K562 (cell line): ENCODE results near the gene RGS8. TPM values are rescaled to one million over a fixed set of nuclear protein-coding genes. Genes with fewer than 3 reads are reported as not detected.
A peak's percentile ranks its signal among the peaks of the same experiment; 100 is the strongest.

ENCODE experiments used
- ATAC-seq: fragments of 200-7000 bp; cut with Tn5 transposase; 3 replicates; pipeline ENCODE4 v1.9.1; 2020; ENCODE audit warnings: moderate library complexity
- BruUV-seq: library from RNA; stranded (reverse); fragments of 400-500 nt; replicated peaks from 2 replicates; lab custom pipeline; 2021; lab: Mats Ljungman, UMichigan
- CTCF ChIA-PET: fragments of 300-600 bp; formaldehyde crosslinking; extraction: SDS; loops from one replicate; lab custom pipeline; 2021; ENCODE audit warnings: low intra/inter-chr PET ratio; lab: Yijun Ruan, JAX
- POLR2A ChIA-PET: fragments of 300-600, 350-650 bp; sonication (Branson Sonifier 250); formaldehyde crosslinking; extraction: SDS; loops from one replicate; lab custom pipeline; 2021; ENCODE audit warnings: antibody characterized with exemption, inconsistent platforms; lab: Yijun Ruan, JAX
- DNase-seq, 4 experiments: peaks; one replicate each; pipeline versions ENCODE4 v3.0.0 to v3.0.0-alpha.2; 2011 to 2018; ENCODE audit warnings: low spot score in 3 of 4, mixed read lengths in 3 of 4; ENCODE audit errors: extremely low read depth in 1 of 4
- FAIRE-seq: peaks from 2 replicates; lab custom pipeline; 2011; peaks lifted over from hg19 to GRCh38; lab: Jason Lieb, UNC
- H2AFZ ChIP-seq: 2 replicates; pipeline ENCODE4 v1.6.0; 2011; ENCODE audit warnings: low read depth, low read length, control low read depth, inconsistent platforms
- H3K27ac ChIP-seq: fragments of 200-600 bp; 3 replicates; pipeline ENCODE4 v1.8.0; 2011; ENCODE audit warnings: low read depth, mild to moderate bottlenecking, control low read depth, inconsistent platforms, low read length, moderate library complexity, mixed read lengths; ENCODE audit errors: extremely low read depth
- H3K27me3 ChIP-seq, 2 experiments: fragments of 300-600 bp in 1 of 2; 2 replicates in 1 of 2; 3 replicates in 1 of 2; pipeline versions ENCODE4 v1.6.0 to v1.8.0; 2011; ENCODE audit warnings: inconsistent platforms in 2 of 2, low read length in 2 of 2, mild to moderate bottlenecking in 1 of 2, mixed read lengths in 1 of 2, moderate library complexity in 1 of 2; ENCODE audit not compliant: control insufficient read depth in 2 of 2, insufficient read depth in 2 of 2
- H3K36me3 ChIP-seq: fragments of 300-600 bp; 3 replicates; pipeline ENCODE4 v1.8.0; 2011; ENCODE audit warnings: mild to moderate bottlenecking, low read length, inconsistent platforms; ENCODE audit not compliant: control insufficient read depth, insufficient read depth
- H3K4me1 ChIP-seq, 2 experiments: fragments of 200-600 bp in 1 of 2; replicated peaks in 1 of 2; 2 replicates in 1 of 2; 3 replicates in 1 of 2; pipeline versions ENCODE4 v1.5.1 to v1.8.0; 2011; ENCODE audit warnings: inconsistent platforms in 2 of 2, low read length in 2 of 2, mild to moderate bottlenecking in 1 of 2, mixed read lengths in 1 of 2, moderate library complexity in 1 of 2; ENCODE audit not compliant: control insufficient read depth in 2 of 2, insufficient read depth in 2 of 2
- H3K4me2 ChIP-seq: 2 replicates; pipeline ENCODE4 v1.6.1; 2011; ENCODE audit warnings: low read length, control low read depth, inconsistent platforms, mixed read lengths; ENCODE audit not compliant: insufficient read depth
- H3K4me3 ChIP-seq: fragments of 200-600 bp; sonication (generic), shearing (Covaris generic); 2 replicates; pipeline ENCODE4 v1.5.1; 2016; ENCODE audit warnings: control low read depth, inconsistent platforms
- H3K79me2 ChIP-seq: fragments of 200-600 bp; 3 replicates; pipeline ENCODE4 v1.8.0; 2011; ENCODE audit warnings: low read length, inconsistent platforms; ENCODE audit not compliant: control insufficient read depth, insufficient read depth
- H3K9ac ChIP-seq, 2 experiments: 2 replicates each; pipeline versions ENCODE4 v1.6.0 to v1.6.1; 2011; ENCODE audit warnings: low read depth in 2 of 2, low read length in 2 of 2, control low read depth in 1 of 2, inconsistent platforms in 1 of 2, mild to moderate bottlenecking in 1 of 2, mixed read lengths in 1 of 2; ENCODE audit not compliant: insufficient read depth in 1 of 2
- H3K9me1 ChIP-seq: one replicate; pipeline ENCODE4 v1.6.0; 2011; ENCODE audit warnings: inconsistent platforms, mild to moderate bottlenecking, low read length, moderate library complexity; ENCODE audit not compliant: control insufficient read depth, insufficient read depth
- H3K9me3 ChIP-seq: replicated peaks from 2 replicates; pipeline ENCODE4 v1.5.1; 2011; ENCODE audit warnings: low read depth, low read length, inconsistent platforms; ENCODE audit not compliant: control insufficient read depth, insufficient read depth
- H4K20me1 ChIP-seq: replicated peaks from 2 replicates; pipeline ENCODE4 v1.6.1; 2011; ENCODE audit warnings: low read length, inconsistent platforms, mixed read lengths; ENCODE audit not compliant: control insufficient read depth, insufficient read depth
- FOSL1 ChIP-seq: fragments of 200-800 bp; sonication (Bioruptor generic); conservative IDR thresholded peaks from 2 replicates; pipeline ENCODE4 v1.6.1; 2016; ENCODE audit warnings: missing genetic modification characterization, missing compliant biosample characterization
- RBM25 ChIP-seq: fragments of 200-400 bp; formaldehyde crosslinking; IDR thresholded peaks from 2 replicates; pipeline ENCODE4 v1.6.1; 2018; ENCODE audit warnings: low read length, low read depth, moderate library complexity; ENCODE audit not compliant: severe bottlenecking
- RUNX1 ChIP-seq: sonication (generic); IDR thresholded peaks from 2 replicates; pipeline ENCODE4 v1.6.1; 2016; ENCODE audit warnings: antibody characterized with exemption, low read depth
- ZBTB17 ChIP-seq: fragments of 450-650 bp; formaldehyde crosslinking; IDR thresholded peaks from 2 replicates; pipeline ENCODE4 v1.4.0; 2020; ENCODE audit warnings: mild to moderate bottlenecking
- WGBS: fragments of 100-300 bp; shearing (Covaris generic); methylation state at CpG from one replicate; pipeline ENCODE4 v1.1.6; 2016; ENCODE audit warnings: low coverage, mixed read lengths; ENCODE audit not compliant: insufficient coverage; ENCODE audit errors: missing lambda C conversion rate; 5-methylcytosine and 5-hydroxymethylcytosine counted together
- in situ Hi-C: fragments of 300-500 bp; cut with MboI; formaldehyde crosslinking; loops from 4 replicates; pipeline ENCODE4 v1.15.0; 2018; ENCODE audit warnings: inconsistent platforms, mixed read lengths
- intact Hi-C: fragments of 100-400 bp; cut with micrococcal nuclease; formaldehyde crosslinking; loops from 2 replicates; pipeline ENCODE4 v1.14.2; 2022
- polyA plus RNA-seq, 8 experiments: library from polyadenylated mRNA; depleted of rRNA in 4 of 8; stranded (reverse) in 5 of 8; unstranded in 3 of 8; fragments of >200 nt; fragmentation: Nextera tagmentation in 2 of 8; fragmentation: Illumina TruSeq in 1 of 8; extraction: Ambion mirVana in 2 of 8; extraction: Trizol in 1 of 8; gene quantifications; 2 replicates each; pipeline versions ENCODE4 v1.2.1 to v1.2.3, GENCODE V29; 2011 to 2014; ENCODE audit warnings: inconsistent platforms in 1 of 8, missing spikeins in 1 of 8
- total RNA-seq, 7 experiments: library from RNA; depleted of rRNA in 6 of 7; stranded (reverse); fragments of >200 nt in 6 of 7; fragmentation: Illumina TruSeq in 2 of 7; extraction: Trizol in 2 of 7; gene quantifications; 2 replicates each; pipeline versions ENCODE4 v1.2.1 to v1.2.3, GENCODE V29; 2011 to 2021; ENCODE audit warnings: low replicate concordance in 1 of 7
- TF ChIP-seq, protein P1 (sequence below): IDR thresholded peaks from 3 replicates; pipeline ENCODE4 v1.6.1; 2011; ENCODE audit warnings: borderline replicate concordance, mild to moderate bottlenecking, moderate library complexity; ENCODE audit not compliant: insufficient read length; ENCODE audit errors: extremely low read depth
- TF ChIP-seq, protein P2 (sequence below), 2 experiments: fragments of 150-350 bp in 1 of 2; IDR thresholded peaks; 2 replicates each; pipeline ENCODE4 v1.6.1; 2012 to 2016; ENCODE audit warnings: low read depth in 2 of 2, low read length in 2 of 2, mild to moderate bottlenecking in 1 of 2, moderate library complexity in 1 of 2

The RGS8 gene
- total and polyA plus RNA-seq, 9 of the 15 experiments (the other 6 are each of a cell fraction or from before 2014, with no cell fraction given): not detected

DNA sequence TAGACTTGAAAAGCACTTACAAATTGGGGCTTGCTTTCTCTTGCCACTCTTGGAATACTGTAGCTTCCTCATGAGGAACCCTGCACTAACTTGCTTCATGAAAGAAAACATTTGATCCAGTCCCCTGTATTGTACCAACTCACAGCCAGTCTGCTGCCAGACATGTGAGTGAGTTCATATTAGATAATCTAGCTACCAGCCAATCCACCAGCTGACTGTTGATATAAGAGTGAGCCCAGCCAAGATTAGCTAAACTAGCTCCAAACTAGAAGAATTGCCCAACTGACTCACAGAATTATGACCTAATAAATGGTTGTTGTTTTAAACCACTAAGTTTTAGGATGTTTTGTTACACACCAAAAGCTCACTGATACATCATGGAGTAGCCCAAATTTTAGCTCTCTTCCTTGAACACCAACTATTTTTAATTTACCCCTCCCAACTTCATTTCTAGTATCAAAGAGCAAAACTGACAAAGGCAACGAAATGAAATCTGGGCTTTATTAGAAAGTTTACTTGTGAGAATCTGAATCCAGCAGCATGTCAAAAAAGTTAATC, 6.6 kb upstream of the RGS8 start:
- FAIRE-seq (peak; percentile 15), ATAC-seq (no peak), DNase-seq (no peak)
- Histone ChIP-seq H3K4me1 (no peaks in the 10 kb centered on the region), H3K9ac (no peak overlapping the region), H4K20me1 (no peaks in the 10 kb centered on the region), H3K79me2 (no peaks in the 10 kb centered on the region), H3K9me1 (no peaks in the 10 kb centered on the region), H3K4me2 (no peak overlapping the region), H3K4me3 (no peak overlapping the region), H3K36me3 (no peaks in the 10 kb centered on the region), H3K9me3 (no peaks in the 10 kb centered on the region; the same call in 1 of the 2 replicates), H2AFZ (no peak overlapping the region), H3K27ac (no peak overlapping the region), H3K27me3 (peaks cover 0 to under 1% of the 10 kb centered on the region in 2 experiments; a peak in 1 of 5 replicates)
- BruUV-seq: no TSS peak
- TF ChIP-seq RUNX1 (no peak), RBM25 (peak; percentile 49)
- in situ Hi-C loops: no loop called here
- ChIA-PET POLR2A (interaction anchor here (1.0 kb wide), 1 partner anchor 10 kb away, joined by 3 read pairs; no protein-coding TSS in a partner anchor), CTCF (no interaction called here)
- WGBS: 0% methylated on average over 1 of the region's 1 CpG
- intact Hi-C loops: no loop called here

DNA sequence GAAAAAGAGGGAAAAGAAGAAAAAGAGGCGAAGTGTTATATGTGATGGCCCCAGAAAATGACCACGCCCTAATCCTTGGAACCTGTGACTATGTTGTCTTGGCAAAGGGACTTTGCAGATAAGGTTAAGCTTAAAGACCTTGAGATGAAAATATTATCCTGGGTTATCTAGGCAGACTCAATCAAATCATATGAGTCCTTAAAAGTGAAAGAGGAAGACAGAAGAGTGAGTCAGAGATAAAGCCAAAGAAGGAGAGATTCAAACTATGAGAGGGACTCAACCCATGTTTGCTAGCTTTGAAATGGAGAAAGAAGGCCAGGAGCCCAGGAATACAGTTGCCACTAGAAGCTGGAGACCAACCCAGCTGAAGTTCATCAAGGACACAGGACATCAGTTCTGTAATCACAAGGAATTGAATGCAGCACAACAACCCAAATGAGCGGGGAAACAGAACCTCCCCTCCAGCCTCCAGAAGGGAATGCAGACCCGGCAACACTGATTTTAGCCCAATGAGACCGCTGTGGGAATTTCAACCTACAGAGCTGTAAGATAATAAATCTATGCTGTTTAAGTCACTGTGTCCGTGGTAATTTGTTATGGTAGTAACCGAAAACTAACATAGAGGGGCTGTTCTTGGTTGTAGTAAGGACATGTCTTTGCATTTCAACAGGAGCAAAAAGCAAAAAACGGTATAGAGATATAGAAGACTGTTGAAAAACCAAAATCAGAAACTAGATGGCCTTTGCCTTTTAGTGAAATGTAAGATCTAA, 4.2 kb upstream of the RGS8 start:
- H2AFZ ChIP-seq: no peak overlapping the region
- intact Hi-C loops: no loop called here
- peaks cover 0 to 20% of the 10 kb centered on the region in 2 experiments; a peak in 2 of 5 replicates for H3K27me3 ChIP-seq
- ATAC-seq (no peak), DNase-seq (no peak), FAIRE-seq (no peak)
- no peaks in the 10 kb centered on the region; the same call in 1 of the 2 replicates for H3K9me3 ChIP-seq
- in situ Hi-C loops: no loop called here
- no peak overlapping the region for H3K9ac ChIP-seq
- no peaks in the 10 kb centered on the region for H3K4me1 ChIP-seq
- H3K9me1 ChIP-seq: no peaks in the 10 kb centered on the region
- H3K4me2 ChIP-seq: no peak overlapping the region
- BruUV-seq: no TSS peak
- H3K4me3 ChIP-seq: no peak overlapping the region
- no peak overlapping the region for H3K27ac ChIP-seq
- 0% methylated on average over 8 of the region's 8 CpGs for WGBS
- H3K36me3 ChIP-seq: no peaks in the 10 kb centered on the region
- no peaks in the 10 kb centered on the region for H3K79me2 ChIP-seq
- H4K20me1 ChIP-seq: no peaks in the 10 kb centered on the region
- CTCF ChIA-PET: no interaction called here
- POLR2A ChIA-PET: interaction anchor here (0.6 to 1.1 kb wide), 2 partner anchors 11 to 508 kb away, joined by 3 read pairs; no protein-coding TSS in a partner anchor
- TF ChIP-seq, protein P1, sequence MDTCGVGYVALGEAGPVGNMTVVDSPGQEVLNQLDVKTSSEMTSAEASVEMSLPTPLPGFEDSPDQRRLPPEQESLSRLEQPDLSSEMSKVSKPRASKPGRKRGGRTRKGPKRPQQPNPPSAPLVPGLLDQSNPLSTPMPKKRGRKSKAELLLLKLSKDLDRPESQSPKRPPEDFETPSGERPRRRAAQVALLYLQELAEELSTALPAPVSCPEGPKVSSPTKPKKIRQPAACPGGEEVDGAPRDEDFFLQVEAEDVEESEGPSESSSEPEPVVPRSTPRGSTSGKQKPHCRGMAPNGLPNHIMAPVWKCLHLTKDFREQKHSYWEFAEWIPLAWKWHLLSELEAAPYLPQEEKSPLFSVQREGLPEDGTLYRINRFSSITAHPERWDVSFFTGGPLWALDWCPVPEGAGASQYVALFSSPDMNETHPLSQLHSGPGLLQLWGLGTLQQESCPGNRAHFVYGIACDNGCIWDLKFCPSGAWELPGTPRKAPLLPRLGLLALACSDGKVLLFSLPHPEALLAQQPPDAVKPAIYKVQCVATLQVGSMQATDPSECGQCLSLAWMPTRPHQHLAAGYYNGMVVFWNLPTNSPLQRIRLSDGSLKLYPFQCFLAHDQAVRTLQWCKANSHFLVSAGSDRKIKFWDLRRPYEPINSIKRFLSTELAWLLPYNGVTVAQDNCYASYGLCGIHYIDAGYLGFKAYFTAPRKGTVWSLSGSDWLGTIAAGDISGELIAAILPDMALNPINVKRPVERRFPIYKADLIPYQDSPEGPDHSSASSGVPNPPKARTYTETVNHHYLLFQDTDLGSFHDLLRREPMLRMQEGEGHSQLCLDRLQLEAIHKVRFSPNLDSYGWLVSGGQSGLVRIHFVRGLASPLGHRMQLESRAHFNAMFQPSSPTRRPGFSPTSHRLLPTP: no peak
- TF ChIP-seq FOSL1 (tag): peak; percentile 79
- TF ChIP-seq, protein P2, sequence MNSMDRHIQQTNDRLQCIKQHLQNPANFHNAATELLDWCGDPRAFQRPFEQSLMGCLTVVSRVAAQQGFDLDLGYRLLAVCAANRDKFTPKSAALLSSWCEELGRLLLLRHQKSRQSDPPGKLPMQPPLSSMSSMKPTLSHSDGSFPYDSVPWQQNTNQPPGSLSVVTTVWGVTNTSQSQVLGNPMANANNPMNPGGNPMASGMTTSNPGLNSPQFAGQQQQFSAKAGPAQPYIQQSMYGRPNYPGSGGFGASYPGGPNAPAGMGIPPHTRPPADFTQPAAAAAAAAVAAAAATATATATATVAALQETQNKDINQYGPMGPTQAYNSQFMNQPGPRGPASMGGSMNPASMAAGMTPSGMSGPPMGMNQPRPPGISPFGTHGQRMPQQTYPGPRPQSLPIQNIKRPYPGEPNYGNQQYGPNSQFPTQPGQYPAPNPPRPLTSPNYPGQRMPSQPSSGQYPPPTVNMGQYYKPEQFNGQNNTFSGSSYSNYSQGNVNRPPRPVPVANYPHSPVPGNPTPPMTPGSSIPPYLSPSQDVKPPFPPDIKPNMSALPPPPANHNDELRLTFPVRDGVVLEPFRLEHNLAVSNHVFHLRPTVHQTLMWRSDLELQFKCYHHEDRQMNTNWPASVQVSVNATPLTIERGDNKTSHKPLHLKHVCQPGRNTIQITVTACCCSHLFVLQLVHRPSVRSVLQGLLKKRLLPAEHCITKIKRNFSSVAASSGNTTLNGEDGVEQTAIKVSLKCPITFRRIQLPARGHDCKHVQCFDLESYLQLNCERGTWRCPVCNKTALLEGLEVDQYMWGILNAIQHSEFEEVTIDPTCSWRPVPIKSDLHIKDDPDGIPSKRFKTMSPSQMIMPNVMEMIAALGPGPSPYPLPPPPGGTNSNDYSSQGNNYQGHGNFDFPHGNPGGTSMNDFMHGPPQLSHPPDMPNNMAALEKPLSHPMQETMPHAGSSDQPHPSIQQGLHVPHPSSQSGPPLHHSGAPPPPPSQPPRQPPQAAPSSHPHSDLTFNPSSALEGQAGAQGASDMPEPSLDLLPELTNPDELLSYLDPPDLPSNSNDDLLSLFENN (IDR thresholded peaks at IDR 0.05; ENCODE audit: low read depth in 2 of 2, low read length in 2 of 2): no peak
- TF ChIP-seq ZBTB17 (CRISPR knock-in tag): peak; percentile 89
